PC-9 (cell line): Measurements from ENCODE around the gene HOXA2. TPM values are rescaled to one million over a fixed set of nuclear protein-coding genes. Genes with fewer than 3 reads are reported as not detected.

Experiments
- BruUV-seq: library from RNA; stranded (reverse); fragments of 400-500 nt; replicated peaks from 2 replicates; lab custom pipeline; 2021; lab: Mats Ljungman, UMichigan
- CTCF ChIA-PET: fragments of 300-600 bp; sonication (Branson Sonifier 250); formaldehyde crosslinking; loops from one replicate; lab custom pipeline; 2022; ENCODE audit warnings: antibody characterized with exemption; lab: Charles Lee
- POLR2A ChIA-PET: fragments of 300-600 bp; sonication (Branson Sonifier 250); formaldehyde crosslinking; loops from one replicate; lab custom pipeline; 2022; ENCODE audit warnings: antibody characterized with exemption; ENCODE audit not compliant: unreplicated experiment; lab: Charles Lee
- DNase-seq, 2 experiments: peaks; one replicate each; pipeline versions ENCODE4 v3.0.0 to v3.0.0-alpha.2; 2015 to 2022; ENCODE audit warnings: mixed read lengths in 1 of 2
- H2AFZ ChIP-seq: fragments of 200-600 bp; sonication (generic); 2 replicates; pipeline ENCODE4 v1.8.1; 2017; ENCODE audit warnings: antibody characterized with exemption
- H3F3A ChIP-seq: fragments of 200-600 bp; sonication (generic); 2 replicates; pipeline ENCODE4 v1.8.1; 2017; ENCODE audit warnings: antibody characterized with exemption, mild to moderate bottlenecking, low read depth; ENCODE audit not compliant: insufficient read depth
- H3K27ac ChIP-seq: fragments of 200-600 bp; sonication (generic); 2 replicates; pipeline ENCODE4 v1.6.1; 2016; ENCODE audit warnings: mixed run types
- H3K27me3 ChIP-seq: fragments of 200-600 bp; sonication (generic); 2 replicates; pipeline ENCODE4 v1.6.1; 2016; ENCODE audit warnings: low read depth, mixed run types; ENCODE audit not compliant: insufficient read depth
- H3K36me3 ChIP-seq: fragments of 200-600 bp; sonication (generic); 2 replicates; pipeline ENCODE4 v1.6.1; 2016; ENCODE audit warnings: low read depth, mixed run types
- H3K4me1 ChIP-seq: fragments of 200-600 bp; sonication (generic); replicated peaks from 2 replicates; pipeline ENCODE4 v1.6.1; 2016; ENCODE audit warnings: mixed run types; ENCODE audit not compliant: insufficient read depth
- H3K4me2 ChIP-seq: fragments of 200-600 bp; sonication (generic); 2 replicates; pipeline ENCODE4 v1.6.1; 2017; ENCODE audit warnings: mixed run types
- H3K4me3 ChIP-seq: fragments of 200-600 bp; sonication (generic); 2 replicates; pipeline ENCODE4 v1.6.1; 2016; ENCODE audit warnings: mixed run types
- H3K79me2 ChIP-seq: fragments of 200-600 bp; sonication (generic); 2 replicates; pipeline ENCODE4 v1.6.1; 2017; ENCODE audit warnings: low read depth, mixed run types
- H3K9me2 ChIP-seq: fragments of 200-600 bp; sonication (generic); 2 replicates; pipeline ENCODE4 v1.8.1; 2017; ENCODE audit warnings: mild to moderate bottlenecking; ENCODE audit not compliant: insufficient read depth
- H3K9me3 ChIP-seq: fragments of 200-600 bp; sonication (generic); 2 replicates; pipeline ENCODE4 v1.8.1; 2016; ENCODE audit warnings: low read depth; ENCODE audit not compliant: insufficient read depth
- H4K20me1 ChIP-seq: fragments of 200-600 bp; sonication (generic); 2 replicates; pipeline ENCODE4 v1.8.1; 2017; ENCODE audit not compliant: insufficient read depth
- EZH2 ChIP-seq: fragments of 200-600 bp; sonication (generic); IDR thresholded peaks from 2 replicates; pipeline ENCODE4 v1.8.0; 2017; ENCODE audit warnings: antibody characterized with exemption, low read depth
- intact Hi-C: fragments of 100-400 bp; cut with micrococcal nuclease; formaldehyde crosslinking; loops from one replicate; pipeline ENCODE4 v1.10.0; 2022; ENCODE audit not compliant: unreplicated experiment
- total RNA-seq: library from RNA; stranded (reverse); gene quantifications from 2 replicates; pipeline ENCODE4 v1.2.3, GENCODE V29; 2021
- TF ChIP-seq, protein P1 (sequence below): fragments of 200-600 bp; sonication (generic); conservative IDR thresholded peaks from 2 replicates; pipeline ENCODE4 v1.6.1; 2017; ENCODE audit warnings: mixed run types, antibody characterized with exemption, mild to moderate bottlenecking, moderate library complexity

The HOXA2 gene
- total RNA-seq, 1 experiment from 2014 or later: 6.1 TPM

- Histone ChIP-seq H3K9me2 (no peaks in the 10 kb centered on the region), H3K27me3 (no peaks in the 10 kb centered on the region), H3K36me3 (no peaks in the 10 kb centered on the region), H3K4me2 (peak overlapping the region; percentile 64), H3K9me3 (peaks cover 5% of the 10 kb centered on the region; the same call in 1 of the 2 replicates), H3K4me1 (peaks cover 55% of the 10 kb centered on the region), H3F3A (peaks cover 24% of the 10 kb centered on the region), H2AFZ (no peak overlapping the region), H3K4me3 (no peak overlapping the region), H3K27ac (peak overlapping the region; percentile 61), H3K79me2 (no peaks in the 10 kb centered on the region), H4K20me1 (no peaks in the 10 kb centered on the region)
- TF ChIP-seq, protein P1, sequence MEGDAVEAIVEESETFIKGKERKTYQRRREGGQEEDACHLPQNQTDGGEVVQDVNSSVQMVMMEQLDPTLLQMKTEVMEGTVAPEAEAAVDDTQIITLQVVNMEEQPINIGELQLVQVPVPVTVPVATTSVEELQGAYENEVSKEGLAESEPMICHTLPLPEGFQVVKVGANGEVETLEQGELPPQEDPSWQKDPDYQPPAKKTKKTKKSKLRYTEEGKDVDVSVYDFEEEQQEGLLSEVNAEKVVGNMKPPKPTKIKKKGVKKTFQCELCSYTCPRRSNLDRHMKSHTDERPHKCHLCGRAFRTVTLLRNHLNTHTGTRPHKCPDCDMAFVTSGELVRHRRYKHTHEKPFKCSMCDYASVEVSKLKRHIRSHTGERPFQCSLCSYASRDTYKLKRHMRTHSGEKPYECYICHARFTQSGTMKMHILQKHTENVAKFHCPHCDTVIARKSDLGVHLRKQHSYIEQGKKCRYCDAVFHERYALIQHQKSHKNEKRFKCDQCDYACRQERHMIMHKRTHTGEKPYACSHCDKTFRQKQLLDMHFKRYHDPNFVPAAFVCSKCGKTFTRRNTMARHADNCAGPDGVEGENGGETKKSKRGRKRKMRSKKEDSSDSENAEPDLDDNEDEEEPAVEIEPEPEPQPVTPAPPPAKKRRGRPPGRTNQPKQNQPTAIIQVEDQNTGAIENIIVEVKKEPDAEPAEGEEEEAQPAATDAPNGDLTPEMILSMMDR: no peak
- TF ChIP-seq EZH2: no peak
- ChIA-PET CTCF (no interaction called here), POLR2A (interaction anchor here (0.7 kb wide), 2 partner anchors 41 to 178 kb away, joined by 3 read pairs; no protein-coding TSS in a partner anchor)
- intact Hi-C loops: loop anchor here (2.0 kb wide), 1 partner anchor 40 kb away; no protein-coding TSS in a partner anchor
- BruUV-seq: no TSS peak
- DNase-seq: peak; percentile 26 to 77
Observed at GRCh38 chr7:27073076-27073475, 29.4 kb downstream of the HOXA2 start.

DNA sequence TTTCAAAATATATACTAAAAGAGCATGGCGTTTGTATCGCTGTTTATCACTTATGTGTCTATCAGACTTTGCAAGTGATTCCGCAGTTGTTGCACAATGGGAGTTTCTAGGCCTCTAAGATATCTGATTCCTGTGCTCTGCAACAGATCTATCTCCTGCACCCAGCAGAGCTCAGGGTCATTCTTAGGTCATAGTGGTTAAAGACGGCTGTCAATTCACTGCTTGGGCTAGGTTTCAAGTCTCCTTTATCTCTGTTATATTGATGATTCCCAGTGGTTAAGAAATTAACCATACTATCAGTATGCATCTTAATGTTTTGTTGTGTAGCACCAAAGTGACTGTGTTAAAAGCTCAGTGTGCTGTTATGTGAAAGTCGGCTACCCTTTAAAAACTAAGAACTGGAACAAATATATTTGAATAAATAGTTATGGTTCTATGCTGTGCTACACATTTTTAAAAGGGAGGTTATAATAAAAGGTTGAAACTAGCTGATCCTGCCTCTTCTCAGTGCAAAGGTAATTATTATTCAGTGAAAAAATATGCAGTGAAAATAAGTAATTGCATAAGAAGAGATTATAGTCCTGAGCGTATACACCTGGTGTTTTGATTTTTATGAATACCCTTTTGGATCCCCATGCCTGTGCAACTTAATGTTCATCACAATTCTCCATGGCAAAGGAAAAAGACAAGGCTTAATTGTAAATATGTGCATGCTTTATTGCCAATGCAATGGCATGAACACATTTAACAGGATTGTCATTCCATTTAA, 30.7 kb downstream of the HOXA2 start:
- TF ChIP-seq, protein P1: no peak
- TF ChIP-seq EZH2: no peak

GRCh38 chr7:27068259-27068658, 34.2 kb downstream of the HOXA2 start:
- no peak overlapping the region for H3K4me2 ChIP-seq
- no peaks in the 10 kb centered on the region for H3K9me3 ChIP-seq
- no peaks in the 10 kb centered on the region for H3K9me2 ChIP-seq
- POLR2A ChIA-PET: no interaction called here
- no peak overlapping the region for H3K4me3 ChIP-seq
- no peak overlapping the region for H2AFZ ChIP-seq
- no TSS peak for BruUV-seq
- no peaks in the 10 kb centered on the region for H3K27me3 ChIP-seq
- CTCF ChIA-PET: no interaction called here
- DNase-seq: no peak
- intact Hi-C loops: no loop called here
- peaks cover 41% of the 10 kb centered on the region for H3F3A ChIP-seq
- no peak overlapping the region for H3K27ac ChIP-seq
- no peaks in the 10 kb centered on the region for H3K79me2 ChIP-seq
- H3K4me1 ChIP-seq: peaks cover 81% of the 10 kb centered on the region
- TF ChIP-seq, protein P1: no peak
- TF ChIP-seq EZH2: no peak
- no peaks in the 10 kb centered on the region for H4K20me1 ChIP-seq
- H3K36me3 ChIP-seq: no peaks in the 10 kb centered on the region

More for the DNA sequence above, 30.7 kb downstream of the HOXA2 start:
- Histone ChIP-seq H3K4me3 (peak overlapping the region; percentile 6; the same call in 1 of the 2 replicates), H2AFZ (no peak overlapping the region), H3K36me3 (no peaks in the 10 kb centered on the region), H3K9me3 (peaks cover 5% of the 10 kb centered on the region; the same call in 1 of the 2 replicates), H3K4me1 (peaks cover 63% of the 10 kb centered on the region), H3K27me3 (no peaks in the 10 kb centered on the region), H3K9me2 (no peaks in the 10 kb centered on the region), H4K20me1 (no peaks in the 10 kb centered on the region), H3K4me2 (peak overlapping the region; percentile 64), H3K79me2 (no peaks in the 10 kb centered on the region), H3K27ac (peak overlapping the region; percentile 61), H3F3A (peaks cover 22% of the 10 kb centered on the region)
- ChIA-PET POLR2A (interaction anchor here (0.6 to 0.7 kb wide), 3 partner anchors 29 to 42 kb away, joined by 3 to 5 read pairs (median 5); no protein-coding TSS in a partner anchor), CTCF (no interaction called here)
- no TSS peak for BruUV-seq
- intact Hi-C loops: loop anchor here (2.0 kb wide), 1 partner anchor 41 kb away; no protein-coding TSS in a partner anchor
- DNase-seq: peak; percentile 37 to 90
